Testis (tissue), 2 donors: Measurements from ENCODE around the gene CSH1.

Source experiments
- POLR2A ChIP-seq: fragments of 450-650 bp; IDR thresholded peaks from one replicate; pipeline ENCODE4 v1.6.1; 2017; ENCODE audit warnings: antibody characterized with exemption, mild to moderate bottlenecking, moderate library complexity
- TF ChIP-seq, protein P1 (sequence below), 3 experiments: fragments of 450-650 bp in 2 of 3; fragments of 200-600 bp in 1 of 3; sonication (generic) in 1 of 3; IDR thresholded peaks; one replicate each; pipeline ENCODE4 v1.5.1; 2016 to 2019; ENCODE audit warnings: antibody characterized with exemption in 3 of 3, mild to moderate bottlenecking in 2 of 3, moderate library complexity in 1 of 3

DNA sequence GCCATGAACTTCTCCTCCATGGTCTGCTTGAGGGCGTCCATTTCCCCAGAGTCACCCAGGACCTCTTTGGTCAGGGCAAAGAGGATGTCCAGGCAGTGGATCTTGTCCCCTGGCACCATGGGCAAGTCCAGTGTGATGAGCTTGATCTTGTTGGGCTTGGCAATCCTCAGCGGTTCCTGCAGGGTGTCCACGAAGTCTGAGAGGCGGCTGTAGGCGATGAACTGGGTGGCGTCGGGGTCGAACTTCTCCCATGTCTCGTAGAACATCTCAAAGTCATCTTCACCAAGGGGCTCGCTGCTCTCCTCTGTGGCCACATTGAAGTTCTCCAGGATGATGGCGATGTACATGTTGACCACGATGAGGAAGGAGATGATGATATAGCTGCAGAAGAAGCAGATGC lies 44.8 kb upstream of the CSH1 start:
- TF ChIP-seq, protein P1, sequence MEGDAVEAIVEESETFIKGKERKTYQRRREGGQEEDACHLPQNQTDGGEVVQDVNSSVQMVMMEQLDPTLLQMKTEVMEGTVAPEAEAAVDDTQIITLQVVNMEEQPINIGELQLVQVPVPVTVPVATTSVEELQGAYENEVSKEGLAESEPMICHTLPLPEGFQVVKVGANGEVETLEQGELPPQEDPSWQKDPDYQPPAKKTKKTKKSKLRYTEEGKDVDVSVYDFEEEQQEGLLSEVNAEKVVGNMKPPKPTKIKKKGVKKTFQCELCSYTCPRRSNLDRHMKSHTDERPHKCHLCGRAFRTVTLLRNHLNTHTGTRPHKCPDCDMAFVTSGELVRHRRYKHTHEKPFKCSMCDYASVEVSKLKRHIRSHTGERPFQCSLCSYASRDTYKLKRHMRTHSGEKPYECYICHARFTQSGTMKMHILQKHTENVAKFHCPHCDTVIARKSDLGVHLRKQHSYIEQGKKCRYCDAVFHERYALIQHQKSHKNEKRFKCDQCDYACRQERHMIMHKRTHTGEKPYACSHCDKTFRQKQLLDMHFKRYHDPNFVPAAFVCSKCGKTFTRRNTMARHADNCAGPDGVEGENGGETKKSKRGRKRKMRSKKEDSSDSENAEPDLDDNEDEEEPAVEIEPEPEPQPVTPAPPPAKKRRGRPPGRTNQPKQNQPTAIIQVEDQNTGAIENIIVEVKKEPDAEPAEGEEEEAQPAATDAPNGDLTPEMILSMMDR (IDR thresholded peaks at IDR 0.05) = no peak
- no peak for TF ChIP-seq POLR2A
